Heart right ventricle (tissue), 16 donors: ENCODE measurements around the gene ADK. TPM values are rescaled to one million over a fixed set of nuclear protein-coding genes. Genes with fewer than 3 reads are reported as not detected.
A peak's percentile ranks its signal among the peaks of the same experiment; 100 is the strongest.

ENCODE experiments used
- ATAC-seq, 8 donors: fragments of 200-7000 bp; cut with Tn5 transposase; one replicate each; pipeline ENCODE4 v1.9.1; 2020; ENCODE audit warnings: mild to moderate bottlenecking in 8 of 8, moderate library complexity in 8 of 8, moderate number of reproducible peaks in 1 of 8
- DNase-seq, 2 donors: peaks; one replicate each; pipeline ENCODE4 v3.0.0-alpha.2; 2020
- H3K27ac ChIP-seq, 10 donors: fragments of 200-600 bp; sonication (generic) in 2 of 10; one replicate each; pipeline versions ENCODE4 v1.5.0 to v1.8.0; 2020 to 2022; ENCODE audit warnings: mild to moderate bottlenecking in 3 of 10
- H3K27me3 ChIP-seq, 7 donors: fragments of 200-600 bp; one replicate each; pipeline ENCODE4 v1.8.0; 2021 to 2022; ENCODE audit warnings: mild to moderate bottlenecking in 2 of 7
- H3K36me3 ChIP-seq, 9 donors: fragments of 200-600 bp; sonication (generic) in 1 of 9; one replicate each; pipeline versions ENCODE4 v1.5.0 to v1.8.0; 2020 to 2022; ENCODE audit warnings: mild to moderate bottlenecking in 2 of 9
- H3K4me1 ChIP-seq, 9 donors: fragments of 200-600 bp; sonication (generic) in 1 of 9; one replicate each; pipeline versions ENCODE4 v1.5.0 to v1.8.0; 2020 to 2022; ENCODE audit warnings: mild to moderate bottlenecking in 4 of 9
- H3K4me3 ChIP-seq, 10 donors: fragments of 200-600 bp; sonication (generic) in 2 of 10; one replicate each; pipeline versions ENCODE4 v1.5.0 to v1.8.0; 2020 to 2022; ENCODE audit warnings: mild to moderate bottlenecking in 7 of 10, moderate library complexity in 2 of 10
- H3K9me3 ChIP-seq, 11 donors: fragments of 200-600 bp in 10 of 11; sonication (generic) in 2 of 11; one replicate each; pipeline versions ENCODE4 v1.5.0 to v1.8.0; 2013 to 2022; ENCODE audit warnings: mild to moderate bottlenecking in 2 of 11, control low read depth in 1 of 11, moderate library complexity in 1 of 11
- WGBS, 2 donors: extraction: QIAGEN DNeasy Blood & Tissue Kit; methylation state at CpG; one replicate each; pipeline ENCODE4 v1.1.7; 2013; ENCODE audit warnings: inconsistent platforms in 1 of 2; 5-methylcytosine and 5-hydroxymethylcytosine counted together
- intact Hi-C, 10 donors: fragments of 100-400 bp; cut with DNase I; formaldehyde crosslinking; loops; one replicate each; pipeline versions ENCODE4 v1.11.1 to v1.14.2; 2022
- polyA plus RNA-seq, 2 donors: library from polyadenylated mRNA; stranded (reverse); fragments of 200-250 nt; gene quantifications; one replicate each; pipeline ENCODE4 v1.2.3, GENCODE V29; 2013
- total RNA-seq, 10 donors: library from RNA; stranded (reverse); fragmentation: NEBNext Ultra II Directional in 3 of 10; extraction: Animal tissue kit (Norgen Biotek cat#: 25700) in 3 of 10; gene quantifications; one replicate each; pipeline versions ENCODE4 v1.2.1 to v1.2.4, GENCODE V29; 2021 to 2023
- TF ChIP-seq, protein P1 (sequence below), 9 donors: fragments of 200-600 bp; sonication (generic) in 2 of 9; IDR thresholded peaks; one replicate each; pipeline versions ENCODE4 v1.5.0 to v1.8.0; 2021 to 2022; ENCODE audit warnings: antibody characterized with exemption in 9 of 9, mild to moderate bottlenecking in 5 of 9, moderate library complexity in 1 of 9
- donor health status: Arrhythmogenic right ventricular cardiomyopathy.
- donor health status: ischemic (EF 13 %, LVEDD 7.1; RV severe dilation, severe dysfunction).
- donor health status: healthy with polysubstance abuse.
- donor health status: DM: no; HTN: yes; CAD: no.
- donor health status: DM: no; HTN: no; CAD: no.
- donor health status: ischemic (EF 25% LVEDD 6.9; RV normal size, moderate dysfunction).
- donor health status: ischemic (EF 25% LVEDD 5.7; RV mildly dilated, moderate dysfunction).
- donor health status: healthy.
- donor health status: DM: yes; HTN: yes; CAD: no.
- donor health status: Ischemic cardiomyopathy.
- donor health status: ischemic (EF 35%, LVEDD 5.7; RV mildly dilated, moderate dysfunction).
- donor health status: nonischemic (EF 11% LVEDD 7.7; RV severe dilation, severe dysfunction).
- donor health status: DM: yes; HTN: yes; CAD: no.
- donor health status: PGD.
- donor health status: ischemic (EF 29% LVEDD 5.4; RV normal size, mild dysfunction).
- donor health status: nonischemic (EF 23%, LVEDD 6.1; RV moderate dilation, normal function).

Gene ADK
- total and polyA plus RNA-seq, 12 donors: 13.0 to 50.0 (median 39.1) TPM

DNA sequence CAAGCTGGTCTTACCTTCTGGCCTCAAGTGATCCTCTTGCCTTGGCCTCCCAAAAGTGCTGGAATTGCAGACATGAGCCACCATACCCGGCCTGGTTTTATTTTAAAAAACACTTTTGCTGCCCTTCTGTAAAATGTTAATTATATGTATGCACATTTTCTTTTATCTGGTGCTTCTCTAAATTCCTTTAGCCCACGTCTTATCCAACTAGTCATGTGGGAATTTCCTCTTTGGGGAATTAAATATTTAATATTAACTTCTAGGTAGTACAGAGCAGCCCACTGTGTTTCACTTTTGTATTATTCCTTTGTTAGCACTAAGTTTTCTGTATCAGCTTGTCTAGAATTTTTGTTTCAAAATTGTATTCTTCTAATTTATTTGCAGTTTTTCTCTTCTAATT, 493.7 kb downstream of the ADK start:
- Histone ChIP-seq H3K4me3 (no peak overlapping the region), H3K9me3 (peaks cover 0 to 15% (median 0%) of the 10 kb centered on the region in 11 donors), H3K27me3 (no peaks in the 10 kb centered on the region), H3K36me3 (no peaks in the 10 kb centered on the region), H3K27ac (no peak overlapping the region), H3K4me1 (peaks cover 0 to 18% (median 5%) of the 10 kb centered on the region in 9 donors)
- TF ChIP-seq, protein P1, sequence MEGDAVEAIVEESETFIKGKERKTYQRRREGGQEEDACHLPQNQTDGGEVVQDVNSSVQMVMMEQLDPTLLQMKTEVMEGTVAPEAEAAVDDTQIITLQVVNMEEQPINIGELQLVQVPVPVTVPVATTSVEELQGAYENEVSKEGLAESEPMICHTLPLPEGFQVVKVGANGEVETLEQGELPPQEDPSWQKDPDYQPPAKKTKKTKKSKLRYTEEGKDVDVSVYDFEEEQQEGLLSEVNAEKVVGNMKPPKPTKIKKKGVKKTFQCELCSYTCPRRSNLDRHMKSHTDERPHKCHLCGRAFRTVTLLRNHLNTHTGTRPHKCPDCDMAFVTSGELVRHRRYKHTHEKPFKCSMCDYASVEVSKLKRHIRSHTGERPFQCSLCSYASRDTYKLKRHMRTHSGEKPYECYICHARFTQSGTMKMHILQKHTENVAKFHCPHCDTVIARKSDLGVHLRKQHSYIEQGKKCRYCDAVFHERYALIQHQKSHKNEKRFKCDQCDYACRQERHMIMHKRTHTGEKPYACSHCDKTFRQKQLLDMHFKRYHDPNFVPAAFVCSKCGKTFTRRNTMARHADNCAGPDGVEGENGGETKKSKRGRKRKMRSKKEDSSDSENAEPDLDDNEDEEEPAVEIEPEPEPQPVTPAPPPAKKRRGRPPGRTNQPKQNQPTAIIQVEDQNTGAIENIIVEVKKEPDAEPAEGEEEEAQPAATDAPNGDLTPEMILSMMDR (IDR thresholded peaks at IDR 0.05): no peak
- intact Hi-C loops: no loop called here
- 89 to 90% methylated on average over 2 of the region's 2 CpGs for WGBS, 2 donors
- ATAC-seq (no peak), DNase-seq (no peak)

DNA sequence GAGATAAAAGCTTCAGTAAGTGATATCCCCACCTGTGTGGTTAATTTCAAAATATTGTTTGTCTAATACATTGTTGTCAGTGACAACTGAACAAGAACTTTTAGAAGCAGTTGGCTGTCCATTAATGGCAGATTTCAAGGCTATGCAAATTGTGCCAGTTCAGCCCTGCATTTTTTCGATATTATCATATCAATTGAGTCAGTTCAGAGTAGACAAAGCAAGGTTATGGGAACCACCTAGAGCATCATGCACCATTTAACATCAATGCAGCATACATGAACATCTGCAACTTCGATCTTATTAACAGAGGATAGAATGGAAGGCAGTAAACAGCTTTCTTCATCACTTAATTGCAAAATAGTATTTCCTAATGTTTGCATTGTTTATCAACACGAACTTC, 494.7 kb downstream of the ADK start:
- H3K4me3 ChIP-seq: no peak overlapping the region
- intact Hi-C loops: no loop called here
- H3K9me3 ChIP-seq: peaks cover 0 to 15% (median 0%) of the 10 kb centered on the region in 11 donors
- TF ChIP-seq, protein P1 (IDR thresholded peaks at IDR 0.05): no peak
- H3K4me1 ChIP-seq: peaks cover 0 to 9% (median 0%) of the 10 kb centered on the region in 9 donors
- WGBS, 2 donors: 93 to 99% methylated on average over 3 of the region's 3 CpGs
- no peaks in the 10 kb centered on the region for H3K27me3 ChIP-seq
- no peak for DNase-seq
- H3K27ac ChIP-seq: no peak overlapping the region
- no peaks in the 10 kb centered on the region for H3K36me3 ChIP-seq
- no peak for ATAC-seq

DNA sequence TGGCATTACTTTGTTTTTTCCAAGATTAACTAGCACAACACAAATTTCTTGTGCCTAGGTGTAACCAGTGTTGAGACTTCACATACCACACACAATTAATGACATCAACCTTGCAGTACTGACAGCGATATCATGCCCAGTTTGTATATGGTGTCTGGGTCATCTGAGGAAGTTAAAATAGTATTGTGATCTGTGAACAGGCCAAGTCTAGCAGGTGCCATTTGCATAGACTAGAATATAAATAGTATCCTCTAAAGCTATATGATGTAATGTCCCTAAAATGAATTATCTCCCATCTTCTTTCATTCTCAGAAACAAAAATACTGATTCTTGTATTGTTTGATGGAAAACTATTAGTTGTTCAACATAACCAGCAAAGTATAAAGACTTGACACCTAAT, 499.6 kb downstream of the ADK start:
- TF ChIP-seq, protein P1 (IDR thresholded peaks at IDR 0.05): no peak
- H3K9me3 ChIP-seq: peaks cover 0 to 9% (median 0%) of the 10 kb centered on the region in 11 donors
- H3K27ac ChIP-seq: no peak overlapping the region
- H3K4me1 ChIP-seq: peaks cover 0 to 7% (median 0%) of the 10 kb centered on the region in 9 donors
- H3K36me3 ChIP-seq: no peaks in the 10 kb centered on the region
- intact Hi-C loops: no loop called here
- no peaks in the 10 kb centered on the region for H3K27me3 ChIP-seq
- H3K4me3 ChIP-seq: no peak overlapping the region
- no peak for DNase-seq
- 63 to 78% methylated on average over 1 of the region's 1 CpG for WGBS, 2 donors
- peak in 1 of 8 donors; percentile 70 for ATAC-seq

DNA sequence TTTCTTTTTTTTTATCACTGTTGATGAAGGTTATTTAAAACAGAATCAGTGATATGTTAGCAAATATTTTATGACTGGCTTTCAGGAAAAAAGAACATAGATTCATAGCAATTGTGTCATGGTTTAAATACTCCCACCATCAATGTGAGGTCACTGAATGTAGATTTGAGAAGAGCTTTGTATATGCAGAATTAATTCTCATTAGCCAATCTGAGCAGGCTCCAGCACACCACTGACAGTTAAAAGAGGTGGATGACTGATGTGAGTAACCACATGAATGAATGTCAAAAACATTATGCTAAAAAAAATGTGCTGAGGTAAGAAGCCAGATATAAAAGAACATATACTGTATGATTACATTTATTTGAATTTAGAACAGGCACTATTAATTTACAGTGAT, 500.5 kb downstream of the ADK start:
- no peak for ATAC-seq
- H3K4me3 ChIP-seq: no peak overlapping the region
- H3K36me3 ChIP-seq: no peaks in the 10 kb centered on the region
- TF ChIP-seq, protein P1 (IDR thresholded peaks at IDR 0.05): no peak
- H3K9me3 ChIP-seq: peaks cover 0 to 9% (median 0%) of the 10 kb centered on the region in 11 donors
- intact Hi-C loops: no loop called here
- no peak overlapping the region for H3K27ac ChIP-seq
- no peaks in the 10 kb centered on the region for H3K27me3 ChIP-seq
- DNase-seq: no peak
- H3K4me1 ChIP-seq: peaks cover 0 to 7% (median 0%) of the 10 kb centered on the region in 9 donors
